Heart right ventricle (tissue), 16 donors: ENCODE data around the gene LRRC18. TPM values are rescaled to one million over a fixed set of nuclear protein-coding genes. Genes with fewer than 3 reads are reported as not detected.

Experiments used
- ATAC-seq, 8 donors: fragments of 200-7000 bp; cut with Tn5 transposase; one replicate each; pipeline ENCODE4 v1.9.1; 2020; ENCODE audit warnings: mild to moderate bottlenecking in 8 of 8, moderate library complexity in 8 of 8, moderate number of reproducible peaks in 1 of 8
- DNase-seq, 2 donors: peaks; one replicate each; pipeline ENCODE4 v3.0.0-alpha.2; 2020
- H3K27ac ChIP-seq, 10 donors: fragments of 200-600 bp; sonication (generic) in 2 of 10; one replicate each; pipeline versions ENCODE4 v1.5.0 to v1.8.0; 2020 to 2022; ENCODE audit warnings: mild to moderate bottlenecking in 3 of 10
- H3K27me3 ChIP-seq, 7 donors: fragments of 200-600 bp; one replicate each; pipeline ENCODE4 v1.8.0; 2021 to 2022; ENCODE audit warnings: mild to moderate bottlenecking in 2 of 7
- H3K36me3 ChIP-seq, 9 donors: fragments of 200-600 bp; sonication (generic) in 1 of 9; one replicate each; pipeline versions ENCODE4 v1.5.0 to v1.8.0; 2020 to 2022; ENCODE audit warnings: mild to moderate bottlenecking in 2 of 9
- H3K4me1 ChIP-seq, 9 donors: fragments of 200-600 bp; sonication (generic) in 1 of 9; one replicate each; pipeline versions ENCODE4 v1.5.0 to v1.8.0; 2020 to 2022; ENCODE audit warnings: mild to moderate bottlenecking in 4 of 9
- H3K4me3 ChIP-seq, 10 donors: fragments of 200-600 bp; sonication (generic) in 2 of 10; one replicate each; pipeline versions ENCODE4 v1.5.0 to v1.8.0; 2020 to 2022; ENCODE audit warnings: mild to moderate bottlenecking in 7 of 10, moderate library complexity in 2 of 10
- H3K9me3 ChIP-seq, 11 donors: fragments of 200-600 bp in 10 of 11; sonication (generic) in 2 of 11; one replicate each; pipeline versions ENCODE4 v1.5.0 to v1.8.0; 2013 to 2022; ENCODE audit warnings: mild to moderate bottlenecking in 2 of 11, control low read depth in 1 of 11, moderate library complexity in 1 of 11
- WGBS, 2 donors: extraction: QIAGEN DNeasy Blood & Tissue Kit; methylation state at CpG; one replicate each; pipeline ENCODE4 v1.1.7; 2013; ENCODE audit warnings: inconsistent platforms in 1 of 2; 5-methylcytosine and 5-hydroxymethylcytosine counted together
- intact Hi-C, 10 donors: fragments of 100-400 bp; cut with DNase I; formaldehyde crosslinking; loops; one replicate each; pipeline versions ENCODE4 v1.11.1 to v1.14.2; 2022
- polyA plus RNA-seq, 2 donors: library from polyadenylated mRNA; stranded (reverse); fragments of 200-250 nt; gene quantifications; one replicate each; pipeline ENCODE4 v1.2.3, GENCODE V29; 2013
- total RNA-seq, 10 donors: library from RNA; stranded (reverse); fragmentation: NEBNext Ultra II Directional in 3 of 10; extraction: Animal tissue kit (Norgen Biotek cat#: 25700) in 3 of 10; gene quantifications; one replicate each; pipeline versions ENCODE4 v1.2.1 to v1.2.4, GENCODE V29; 2021 to 2023
- TF ChIP-seq, protein P1 (sequence below), 9 donors: fragments of 200-600 bp; sonication (generic) in 2 of 9; IDR thresholded peaks; one replicate each; pipeline versions ENCODE4 v1.5.0 to v1.8.0; 2021 to 2022; ENCODE audit warnings: antibody characterized with exemption in 9 of 9, mild to moderate bottlenecking in 5 of 9, moderate library complexity in 1 of 9
- donor health status: Arrhythmogenic right ventricular cardiomyopathy.
- donor health status: ischemic (EF 13 %, LVEDD 7.1; RV severe dilation, severe dysfunction).
- donor health status: healthy with polysubstance abuse.
- donor health status: DM: no; HTN: yes; CAD: no.
- donor health status: DM: no; HTN: no; CAD: no.
- donor health status: ischemic (EF 25% LVEDD 6.9; RV normal size, moderate dysfunction).
- donor health status: ischemic (EF 25% LVEDD 5.7; RV mildly dilated, moderate dysfunction).
- donor health status: healthy.
- donor health status: DM: yes; HTN: yes; CAD: no.
- donor health status: Ischemic cardiomyopathy.
- donor health status: ischemic (EF 35%, LVEDD 5.7; RV mildly dilated, moderate dysfunction).
- donor health status: nonischemic (EF 11% LVEDD 7.7; RV severe dilation, severe dysfunction).
- donor health status: DM: yes; HTN: yes; CAD: no.
- donor health status: PGD.
- donor health status: ischemic (EF 29% LVEDD 5.4; RV normal size, mild dysfunction).
- donor health status: nonischemic (EF 23%, LVEDD 6.1; RV moderate dilation, normal function).

The LRRC18 gene
- total and polyA plus RNA-seq, 12 donors, result 0.13 to 0.18 TPM; not detected in 10

GRCh38 chr10:48981310-48981907, 41.8 kb upstream of the LRRC18 start:
- Histone ChIP-seq H3K4me1 (peaks cover 0 to 8% (median 3%) of the 10 kb centered on the region in 9 donors), H3K4me3 (no peak overlapping the region), H3K27me3 (no peaks in the 10 kb centered on the region), H3K27ac (no peak overlapping the region), H3K9me3 (no peaks in the 10 kb centered on the region), H3K36me3 (peaks cover 0 to 11% (median 0%) of the 10 kb centered on the region in 9 donors)
- ATAC-seq (peak; percentile 73 to 93 (median 84)), DNase-seq (peak; percentile 50 to 66)
- intact Hi-C loops, result loop anchor here in 9 of 10 donors (1.0 to 10.0 kb wide), 17 partner anchors 136 to 536 kb away; partner anchors contain the start of gene VSTM4 (in 2 of the 9)
- TF ChIP-seq, protein P1, sequence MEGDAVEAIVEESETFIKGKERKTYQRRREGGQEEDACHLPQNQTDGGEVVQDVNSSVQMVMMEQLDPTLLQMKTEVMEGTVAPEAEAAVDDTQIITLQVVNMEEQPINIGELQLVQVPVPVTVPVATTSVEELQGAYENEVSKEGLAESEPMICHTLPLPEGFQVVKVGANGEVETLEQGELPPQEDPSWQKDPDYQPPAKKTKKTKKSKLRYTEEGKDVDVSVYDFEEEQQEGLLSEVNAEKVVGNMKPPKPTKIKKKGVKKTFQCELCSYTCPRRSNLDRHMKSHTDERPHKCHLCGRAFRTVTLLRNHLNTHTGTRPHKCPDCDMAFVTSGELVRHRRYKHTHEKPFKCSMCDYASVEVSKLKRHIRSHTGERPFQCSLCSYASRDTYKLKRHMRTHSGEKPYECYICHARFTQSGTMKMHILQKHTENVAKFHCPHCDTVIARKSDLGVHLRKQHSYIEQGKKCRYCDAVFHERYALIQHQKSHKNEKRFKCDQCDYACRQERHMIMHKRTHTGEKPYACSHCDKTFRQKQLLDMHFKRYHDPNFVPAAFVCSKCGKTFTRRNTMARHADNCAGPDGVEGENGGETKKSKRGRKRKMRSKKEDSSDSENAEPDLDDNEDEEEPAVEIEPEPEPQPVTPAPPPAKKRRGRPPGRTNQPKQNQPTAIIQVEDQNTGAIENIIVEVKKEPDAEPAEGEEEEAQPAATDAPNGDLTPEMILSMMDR (IDR thresholded peaks at IDR 0.05), result peak; percentile 78 to 92 (median 87)
- WGBS, 2 donors, result 26 to 28% methylated on average over 12 of the region's 12 CpGs

- no peaks in the 10 kb centered on the region for H3K27me3 ChIP-seq
- TF ChIP-seq, protein P1 (IDR thresholded peaks at IDR 0.05), result no peak
- ATAC-seq (no peak), DNase-seq (no peak)
- no peak overlapping the region for H3K4me3 ChIP-seq
- intact Hi-C loops, result loop anchor here in 7 of 10 donors (2.0 to 10.0 kb wide), 7 partner anchors 182 to 539 kb away; no protein-coding TSS in a partner anchor
- no peaks in the 10 kb centered on the region for H3K9me3 ChIP-seq
- WGBS, 2 donors, result 89 to 91% methylated on average over 5 of the region's 5 CpGs
- H3K4me1 ChIP-seq, result peaks cover 0 to 8% (median 3%) of the 10 kb centered on the region in 9 donors
- H3K27ac ChIP-seq, result no peak overlapping the region
- peaks cover 0 to 16% (median 0%) of the 10 kb centered on the region in 9 donors for H3K36me3 ChIP-seq
Measured at GRCh38 chr10:48978318-48978717, 38.7 kb upstream of the LRRC18 start.

- Histone ChIP-seq H3K9me3 (no peaks in the 10 kb centered on the region), H3K27ac (no peak overlapping the region), H3K4me1 (peaks cover 0 to 2% (median 0%) of the 10 kb centered on the region in 9 donors), H3K4me3 (no peak overlapping the region), H3K36me3 (peaks cover 0 to 10% (median 0%) of the 10 kb centered on the region in 9 donors), H3K27me3 (no peaks in the 10 kb centered on the region)
- TF ChIP-seq, protein P1 (IDR thresholded peaks at IDR 0.05), result peak in 8 of 9 donors; percentile 15 to 53 (median 46)
- peak; percentile 20 to 81 (median 63) for ATAC-seq
- DNase-seq, result no peak
- intact Hi-C loops, result loop anchor here in 8 of 10 donors (1.0 to 10.0 kb wide), 7 partner anchors 186 to 541 kb away; no protein-coding TSS in a partner anchor
Measured at GRCh38 chr10:48976196-48976595, 36.6 kb upstream of the LRRC18 start.

DNA sequence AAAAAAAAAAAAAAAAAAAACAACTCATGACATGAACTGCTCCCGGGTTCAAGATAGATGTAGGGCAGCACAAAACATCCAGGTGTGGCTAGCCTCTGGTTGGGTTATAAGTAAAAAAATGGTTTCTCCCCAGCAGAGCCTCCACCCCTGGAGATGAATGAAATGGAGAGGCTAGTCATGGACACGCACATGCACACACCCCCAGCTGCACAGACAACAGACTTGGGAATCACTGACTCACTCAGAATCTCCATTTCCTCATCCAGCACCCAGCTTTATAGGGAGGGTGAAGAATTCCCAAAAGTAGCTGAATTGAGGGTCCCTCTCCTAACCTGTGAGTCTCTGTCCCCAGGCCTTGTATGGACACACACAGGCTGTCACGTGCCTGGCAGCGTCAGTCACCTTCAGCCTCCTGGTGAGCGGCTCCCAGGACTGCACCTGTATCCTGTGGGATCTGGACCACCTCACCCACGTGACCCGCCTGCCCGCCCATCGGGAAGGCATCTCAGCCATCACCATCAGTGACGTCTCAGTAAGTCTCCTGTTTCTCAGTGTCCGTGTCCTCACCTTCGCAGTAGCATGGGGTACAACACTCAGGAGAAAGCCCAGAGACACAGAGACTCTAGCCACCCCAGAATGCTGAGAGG, 35.0 kb upstream of the LRRC18 start:
- WGBS, 2 donors, result 90 to 91% methylated on average over 12 of the region's 12 CpGs
- no peak overlapping the region for H3K27ac ChIP-seq
- intact Hi-C loops, result loop anchor here in 7 of 10 donors (5.0 to 10.0 kb wide), 6 partner anchors 188 to 543 kb away; no protein-coding TSS in a partner anchor
- H3K27me3 ChIP-seq, result no peaks in the 10 kb centered on the region
- DNase-seq (no peak), ATAC-seq (no peak)
- peaks cover 0 to 18% (median 0%) of the 10 kb centered on the region in 9 donors for H3K36me3 ChIP-seq
- TF ChIP-seq, protein P1 (IDR thresholded peaks at IDR 0.05), result no peak
- H3K9me3 ChIP-seq, result no peaks in the 10 kb centered on the region
- H3K4me1 ChIP-seq, result no peaks in the 10 kb centered on the region
- H3K4me3 ChIP-seq, result no peak overlapping the region
